Erythroblast (primary cell): ENCODE data around the gene RAP2A.

Experiments
- GATA1 ChIP-seq: IDR thresholded peaks from 2 replicates; pipeline ENCODE4 v1.6.1; 2011; ENCODE audit warnings: low read depth, mild to moderate bottlenecking, control low read depth, low read length, moderate library complexity
- POLR2A ChIP-seq: IDR thresholded peaks from 2 replicates; pipeline ENCODE4 v1.6.1; 2011; ENCODE audit warnings: mild to moderate bottlenecking, low read length

DNA sequence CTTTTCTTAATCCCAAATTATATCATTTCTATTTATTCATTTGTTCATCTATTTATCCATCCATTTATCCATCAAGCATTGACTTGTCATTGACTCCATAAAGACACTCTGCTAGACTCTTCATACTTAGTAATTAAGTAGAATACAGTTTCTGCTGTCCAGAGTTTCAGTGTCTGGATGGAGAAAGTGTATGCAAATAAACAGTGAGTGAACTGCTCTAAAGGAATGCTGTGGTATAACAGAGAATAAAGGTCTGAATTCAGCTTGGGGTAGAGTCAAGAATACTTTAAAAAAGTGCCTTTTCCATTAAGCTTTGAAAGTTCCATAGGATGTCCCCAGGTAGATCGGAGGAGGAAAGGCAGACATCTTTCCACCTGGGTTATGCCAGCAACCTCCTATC lies 51.4 kb downstream of the RAP2A start:
- TF ChIP-seq POLR2A (no peak), GATA1 (no peak)
